Uterus (tissue), 2 donors: ENCODE data around the gene NAT14.

Source experiments
- CTCF ChIP-seq, 4 experiments: fragments of 200-600 bp in 2 of 4; fragments of 450-650 bp in 2 of 4; sonication (generic) in 2 of 4; IDR thresholded peaks; one replicate each; pipeline ENCODE4 v1.5.1; 2016 to 2019; ENCODE audit warnings: antibody characterized with exemption in 4 of 4, mild to moderate bottlenecking in 2 of 4, moderate library complexity in 1 of 4
- POLR2A ChIP-seq, 2 donors: fragments of 450-650 bp; IDR thresholded peaks; one replicate each; pipeline ENCODE4 v1.6.1; 2016; ENCODE audit warnings: antibody characterized with exemption in 2 of 2, mild to moderate bottlenecking in 1 of 2, moderate library complexity in 1 of 2

- TF ChIP-seq CTCF (IDR thresholded peaks at IDR 0.05) (no peak), POLR2A (IDR thresholded peaks at IDR 0.05) (no peak)
Observed at GRCh38 chr19:55442372-55442961, 42.5 kb upstream of the NAT14 start.
